RWPE2 (cell line): ENCODE results near the gene CSMD2.
"Not testable (repeated sequence)": the region's sequence is repeated elsewhere in the genome, so short reads cannot be mapped to it uniquely, and the experiment has no call there.

ENCODE experiments used
- ATAC-seq: fragments of 200-7000 bp; cut with Tn5 transposase; 3 replicates; pipeline ENCODE4 v1.9.1; 2021; ENCODE audit warnings: low read depth
- DNase-seq: peaks from one replicate; pipeline ENCODE4 v3.0.0-alpha.2; 2020; ENCODE audit warnings: low spot score
- H3K27ac ChIP-seq: fragments of 450-650 bp; 2 replicates; pipeline ENCODE4 v1.5.1; 2017; ENCODE audit warnings: mild to moderate bottlenecking; ENCODE audit not compliant: poor library complexity, severe bottlenecking
- H3K27me3 ChIP-seq: fragments of 250-450 bp; sonication (Bioruptor Pico); 2 replicates; pipeline ENCODE4 v1.5.1; 2021; ENCODE audit warnings: mild to moderate bottlenecking, moderate library complexity; ENCODE audit not compliant: insufficient read depth, poor library complexity, severe bottlenecking
- H3K36me3 ChIP-seq: fragments of 250-450 bp; sonication (Bioruptor Pico); 2 replicates; pipeline ENCODE4 v1.5.1; 2020; ENCODE audit warnings: low read depth, mild to moderate bottlenecking, moderate library complexity
- H3K4me1 ChIP-seq: fragments of 250-450 bp; sonication (Bioruptor Pico); 2 replicates; pipeline ENCODE4 v1.5.1; 2021; ENCODE audit warnings: mild to moderate bottlenecking, moderate library complexity; ENCODE audit not compliant: insufficient read depth, poor library complexity, severe bottlenecking
- H3K4me3 ChIP-seq: fragments of 250-450 bp; sonication (Bioruptor Pico); 2 replicates; pipeline ENCODE4 v1.5.1; 2021; ENCODE audit warnings: mild to moderate bottlenecking, moderate library complexity; ENCODE audit not compliant: severe bottlenecking
- H3K9me3 ChIP-seq: fragments of 250-450 bp; sonication (Bioruptor Pico); 2 replicates; pipeline ENCODE4 v1.5.1; 2021; ENCODE audit warnings: mild to moderate bottlenecking, moderate library complexity; ENCODE audit not compliant: severe bottlenecking
- TF ChIP-seq, protein P1 (sequence below): fragments of 450-650 bp; IDR thresholded peaks from one replicate; pipeline ENCODE4 v1.5.1; 2017; ENCODE audit warnings: mild to moderate bottlenecking, moderate library complexity; ENCODE audit not compliant: poor library complexity, severe bottlenecking

Gene CSMD2

DNA sequence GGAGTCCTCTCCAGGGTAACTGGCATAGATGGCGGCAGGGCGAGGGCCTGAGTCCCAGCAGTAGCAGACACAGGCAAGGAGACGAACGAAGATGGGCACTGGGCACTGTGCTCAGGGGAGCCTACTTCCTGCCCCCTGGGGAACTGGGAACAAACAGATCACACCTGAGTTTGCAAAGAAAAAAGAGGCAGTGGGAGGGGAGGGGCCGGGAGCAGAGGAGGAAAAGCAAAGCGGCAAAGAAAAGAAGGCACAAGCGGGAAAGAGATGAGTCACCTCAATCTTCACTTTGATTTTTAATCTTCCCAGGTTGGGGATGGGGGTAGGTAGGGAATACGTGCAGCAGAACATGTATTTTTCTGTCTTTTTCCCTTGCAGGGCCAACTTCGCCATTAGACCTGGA, 648.6 kb downstream of the CSMD2 start:
- H3K9me3 ChIP-seq, result no peaks in the 10 kb centered on the region
- TF ChIP-seq, protein P1, sequence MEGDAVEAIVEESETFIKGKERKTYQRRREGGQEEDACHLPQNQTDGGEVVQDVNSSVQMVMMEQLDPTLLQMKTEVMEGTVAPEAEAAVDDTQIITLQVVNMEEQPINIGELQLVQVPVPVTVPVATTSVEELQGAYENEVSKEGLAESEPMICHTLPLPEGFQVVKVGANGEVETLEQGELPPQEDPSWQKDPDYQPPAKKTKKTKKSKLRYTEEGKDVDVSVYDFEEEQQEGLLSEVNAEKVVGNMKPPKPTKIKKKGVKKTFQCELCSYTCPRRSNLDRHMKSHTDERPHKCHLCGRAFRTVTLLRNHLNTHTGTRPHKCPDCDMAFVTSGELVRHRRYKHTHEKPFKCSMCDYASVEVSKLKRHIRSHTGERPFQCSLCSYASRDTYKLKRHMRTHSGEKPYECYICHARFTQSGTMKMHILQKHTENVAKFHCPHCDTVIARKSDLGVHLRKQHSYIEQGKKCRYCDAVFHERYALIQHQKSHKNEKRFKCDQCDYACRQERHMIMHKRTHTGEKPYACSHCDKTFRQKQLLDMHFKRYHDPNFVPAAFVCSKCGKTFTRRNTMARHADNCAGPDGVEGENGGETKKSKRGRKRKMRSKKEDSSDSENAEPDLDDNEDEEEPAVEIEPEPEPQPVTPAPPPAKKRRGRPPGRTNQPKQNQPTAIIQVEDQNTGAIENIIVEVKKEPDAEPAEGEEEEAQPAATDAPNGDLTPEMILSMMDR, result no peak

DNA sequence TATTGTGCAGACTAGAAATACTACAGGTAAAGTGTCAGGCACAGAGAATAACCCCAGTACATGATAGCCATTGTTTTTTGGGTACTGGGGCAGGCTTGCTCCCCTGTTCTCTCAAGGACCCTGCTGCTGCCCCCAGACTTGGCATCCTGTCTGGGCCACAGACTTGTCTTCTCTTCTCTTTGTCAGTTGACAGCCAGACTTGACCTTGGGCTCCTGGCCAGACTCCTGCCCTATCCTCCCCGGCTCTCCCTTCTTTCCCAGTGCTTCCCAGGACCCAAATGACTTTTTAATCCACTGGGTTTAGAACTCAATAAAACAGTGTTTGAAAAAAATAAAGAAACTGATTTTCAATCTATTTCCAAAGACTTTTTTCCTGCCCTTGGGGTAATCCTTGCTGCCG, 649.4 kb downstream of the CSMD2 start:
- no peak for DNase-seq
- Histone ChIP-seq H3K4me1 (no peaks in the 10 kb centered on the region), H3K4me3 (no peak overlapping the region), H3K27ac (no peak overlapping the region), H3K36me3 (no peaks in the 10 kb centered on the region), H3K9me3 (no peaks in the 10 kb centered on the region), H3K27me3 (no peaks in the 10 kb centered on the region)
- TF ChIP-seq, protein P1, result no peak
- ATAC-seq, result no peak

More for the DNA sequence above, 648.6 kb downstream of the CSMD2 start:
- H3K27me3 ChIP-seq, result no peaks in the 10 kb centered on the region
- no peak overlapping the region for H3K27ac ChIP-seq
- H3K36me3 ChIP-seq, result no peaks in the 10 kb centered on the region
- H3K4me1 ChIP-seq, result no peaks in the 10 kb centered on the region
- H3K4me3 ChIP-seq, result no peak overlapping the region
- ATAC-seq (no peak), DNase-seq (no peak)

DNA sequence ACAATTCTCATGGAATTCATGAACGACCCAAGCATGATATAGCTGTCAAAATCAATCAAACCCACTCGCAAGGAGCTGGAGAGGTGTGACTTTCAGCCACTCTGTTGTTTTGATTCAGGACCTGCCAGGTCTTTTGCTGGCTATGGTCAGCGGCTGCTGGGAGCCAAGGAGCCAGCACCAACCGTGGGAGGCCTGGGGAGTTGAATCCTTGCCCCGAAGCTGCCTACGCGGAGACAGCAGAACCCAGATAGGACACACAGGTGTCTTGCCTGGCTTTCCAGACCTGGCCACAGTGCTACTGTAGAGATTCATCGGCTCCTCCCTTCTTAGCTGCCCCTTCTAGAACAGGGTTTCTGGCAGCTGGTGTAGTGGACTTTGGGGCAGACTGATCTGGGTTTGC, 649.9 kb downstream of the CSMD2 start:
- no peak overlapping the region for H3K4me3 ChIP-seq
- no peaks in the 10 kb centered on the region for H3K9me3 ChIP-seq
- TF ChIP-seq, protein P1, result no peak
- no peak for DNase-seq
- no peaks in the 10 kb centered on the region for H3K27me3 ChIP-seq
- ATAC-seq, result no peak
- no peaks in the 10 kb centered on the region for H3K4me1 ChIP-seq
- no peak overlapping the region for H3K27ac ChIP-seq
- H3K36me3 ChIP-seq, result no peaks in the 10 kb centered on the region

DNA sequence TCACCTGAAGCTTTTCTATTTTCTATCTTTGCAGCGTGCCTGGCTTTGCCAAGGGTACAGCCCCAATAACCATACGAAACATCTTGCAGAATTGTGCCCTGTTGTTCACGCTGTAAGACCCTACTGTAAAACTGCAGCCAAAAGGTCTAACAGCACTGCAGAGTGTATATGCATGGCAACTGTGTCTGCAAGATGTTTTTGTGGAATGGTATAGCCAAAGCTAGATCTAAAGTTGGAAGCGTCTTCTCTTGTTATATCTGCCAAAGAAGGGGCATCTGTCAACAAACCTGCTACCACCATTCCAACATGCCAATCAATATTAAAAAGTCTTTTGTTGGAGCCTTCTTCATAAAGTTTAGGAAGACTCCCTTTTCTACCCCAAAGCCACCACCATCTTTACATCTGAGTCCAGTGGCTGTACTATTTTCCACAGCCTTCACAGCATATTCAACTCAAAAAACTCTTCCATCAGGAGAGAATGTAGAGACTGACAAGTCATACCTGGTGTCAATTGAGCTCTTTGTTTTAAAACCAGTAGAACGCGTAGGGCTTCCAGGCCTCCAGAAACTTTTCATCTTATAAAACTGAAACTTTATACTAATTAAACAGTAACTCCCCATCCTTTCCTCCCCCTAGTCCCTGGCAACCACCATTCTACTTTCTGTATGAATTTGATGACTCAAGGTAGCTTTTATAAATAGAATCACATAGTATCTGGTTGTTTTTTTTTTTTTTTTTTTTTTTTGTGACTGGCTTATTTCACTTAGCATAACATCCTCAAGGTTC, 652.6 kb downstream of the CSMD2 start:
- Histone ChIP-seq H3K4me1 (no peaks in the 10 kb centered on the region), H3K36me3 (no peaks in the 10 kb centered on the region), H3K4me3 (no peak overlapping the region), H3K9me3 (no peaks in the 10 kb centered on the region), H3K27me3 (no peaks in the 10 kb centered on the region), H3K27ac (no peak overlapping the region)
- ATAC-seq (no peak), DNase-seq (no peak)
- TF ChIP-seq, protein P1, result no peak

DNA sequence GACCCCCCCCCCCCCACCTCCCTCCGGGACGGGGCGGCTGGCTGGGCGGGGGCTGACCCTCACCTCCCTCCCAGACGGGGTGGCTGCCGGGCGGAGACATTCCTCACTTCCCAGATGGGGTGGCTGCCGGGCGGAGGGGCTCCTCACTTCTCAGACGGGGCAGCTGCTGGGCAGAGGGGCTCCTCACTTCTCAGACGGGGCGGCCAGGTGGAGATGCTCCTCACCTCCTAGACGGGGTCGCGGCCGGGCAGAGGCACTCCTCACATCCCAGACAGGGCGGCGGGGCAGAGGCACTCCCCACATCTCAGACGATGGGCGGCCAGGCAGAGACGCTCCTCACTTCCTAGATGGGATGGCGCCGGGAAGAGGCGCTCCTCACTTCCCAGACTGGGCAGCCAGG, 655.8 kb downstream of the CSMD2 start:
- not testable (repeated sequence) for ATAC-seq, DNase-seq, H3K27me3 ChIP-seq

More for the DNA sequence above, 655.8 kb downstream of the CSMD2 start:
- H3K27ac ChIP-seq, H3K36me3 ChIP-seq, H3K4me3 ChIP-seq, H3K9me3 ChIP-seq, H3K4me1 ChIP-seq: not testable (repeated sequence)
